H1 (cell line): ENCODE results near the gene SQOR. TPM values are rescaled to one million over a fixed set of nuclear protein-coding genes. Genes with fewer than 3 reads are reported as not detected.

Experiments
- ATF2 ChIP-seq: IDR thresholded peaks from 2 replicates; pipeline ENCODE4 v1.6.1; 2012; ENCODE audit warnings: low read length, inconsistent platforms
- polyA plus RNA-seq, 7 experiments: library from polyadenylated mRNA; depleted of rRNA in 3 of 7; stranded (reverse) in 5 of 7; unstranded in 2 of 7; fragments of >200 nt in 5 of 7; fragments of 200-250 nt in 2 of 7; gene quantifications; 1 replicate in 5 of 7; 2 replicates in 1 of 7; 4 replicates in 1 of 7; pipeline versions ENCODE4 v1.2.1 to v1.2.3, GENCODE V29; 2011 to 2013; ENCODE audit warnings: missing spikeins in 2 of 7, mixed read lengths in 2 of 7
- total RNA-seq: library from RNA; stranded (reverse); fragmentation: NEBNext Ultra II Directional; extraction: Animal tissue kit (Norgen Biotek cat#: 25700); gene quantifications from 2 replicates; pipeline ENCODE4 v1.2.1, GENCODE V29; 2021

The SQOR gene
- total and polyA plus RNA-seq, 2 of the 8 experiments (the other 6 are each of a cell fraction or from before 2014, with no cell fraction given) = 0.20 to 0.22 TPM

DNA sequence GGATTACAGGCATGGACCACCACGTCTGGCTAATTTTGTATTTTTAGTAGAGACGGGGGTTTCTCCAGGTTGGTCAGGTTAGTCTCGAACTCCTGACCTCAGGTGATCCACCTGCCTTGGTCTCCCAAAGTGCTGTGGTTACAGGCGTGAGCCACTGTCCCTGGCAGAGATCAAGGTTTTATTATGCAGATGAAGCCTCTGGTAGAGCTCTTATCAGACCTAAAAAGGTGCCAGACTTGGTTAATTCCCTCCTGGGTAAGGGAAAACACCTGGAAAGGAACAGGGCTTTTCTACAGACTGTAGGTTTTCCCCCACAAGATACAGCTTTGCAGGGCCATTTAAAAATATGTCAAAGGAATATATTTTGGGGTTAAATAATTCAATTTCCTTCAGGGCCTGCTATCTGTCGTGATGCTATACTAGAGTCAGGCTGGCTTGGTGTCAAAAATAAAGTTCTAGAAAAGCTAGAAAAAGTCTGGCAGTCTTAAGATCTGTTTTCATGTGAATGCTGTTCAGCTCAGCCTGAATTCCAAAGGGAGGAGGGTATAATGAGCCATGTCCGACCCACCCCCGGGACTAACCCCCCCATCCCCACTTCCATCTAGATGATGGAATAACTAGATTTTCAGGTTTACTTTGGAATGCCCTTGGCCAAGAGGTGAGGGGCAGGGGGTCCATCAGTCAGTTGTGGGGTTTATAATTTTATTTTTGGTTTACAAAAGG is 49.6 kb upstream of the SQOR start (continued):
- TF ChIP-seq ATF2 = no peak
